Skeletal muscle cell (primary cell): ENCODE measurements around the gene CCM2L.

Experiments used
- DNase-seq: peaks from one replicate; pipeline ENCODE4 v3.0.0-alpha.2; 2010; ENCODE audit warnings: low read depth
- H3K4me3 ChIP-seq: 2 replicates; pipeline ENCODE4 v1.5.1; 2011; ENCODE audit warnings: low read depth, mild to moderate bottlenecking, control low read depth, low read length, moderate library complexity

The CCM2L gene

GRCh38 chr20:32051720-32052089, 41.5 kb downstream of the CCM2L start:
- DNase-seq = no peak
- H3K4me3 ChIP-seq = no peak overlapping the region

DNA sequence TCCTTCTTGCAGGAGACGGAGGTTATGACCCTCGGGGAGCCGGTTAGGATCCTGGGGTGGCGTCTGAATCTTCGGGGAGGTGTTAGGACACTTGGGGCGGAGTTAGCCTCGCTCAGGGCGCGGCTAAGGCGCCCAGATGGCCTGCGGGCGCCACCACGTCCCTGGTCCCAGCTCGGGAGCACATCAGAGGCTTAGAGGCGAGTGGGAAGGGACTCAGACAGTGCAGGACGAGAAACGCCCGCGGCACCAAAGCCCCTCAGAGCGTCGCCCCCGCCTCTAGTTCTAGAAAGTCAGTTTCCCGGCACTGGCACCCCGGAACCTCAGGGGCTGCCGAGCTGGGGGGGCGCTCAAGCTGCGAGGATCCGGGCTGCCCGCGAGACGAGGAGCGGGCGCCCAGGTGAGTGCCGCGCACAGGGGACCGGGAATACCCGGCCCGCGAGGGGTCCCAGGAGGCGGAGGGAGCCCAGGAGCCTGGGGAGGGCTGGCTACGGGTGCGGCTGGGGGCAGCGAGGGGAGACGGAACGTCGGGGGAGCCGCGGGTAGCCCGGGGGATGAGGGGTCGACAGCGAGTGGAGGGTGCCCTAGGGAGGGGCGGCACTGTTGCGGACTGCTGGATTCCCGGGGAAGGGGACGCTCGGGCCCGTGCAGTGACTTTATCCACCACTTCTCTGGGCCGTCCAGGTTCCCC, 42.0 kb downstream of the CCM2L start, which contains the start of gene HCK:
Gene HCK (plus strand): TSS at position 153 of the 688 bp plus-strand sequence.
- no peak within 1 kb of the TSS for H3K4me3 ChIP-seq
- DNase-seq = no peak

GRCh38 chr20:32052778-32053362, 42.6 kb downstream of the CCM2L start:
- H3K4me3 ChIP-seq = no peak overlapping the region
- no peak for DNase-seq

DNA sequence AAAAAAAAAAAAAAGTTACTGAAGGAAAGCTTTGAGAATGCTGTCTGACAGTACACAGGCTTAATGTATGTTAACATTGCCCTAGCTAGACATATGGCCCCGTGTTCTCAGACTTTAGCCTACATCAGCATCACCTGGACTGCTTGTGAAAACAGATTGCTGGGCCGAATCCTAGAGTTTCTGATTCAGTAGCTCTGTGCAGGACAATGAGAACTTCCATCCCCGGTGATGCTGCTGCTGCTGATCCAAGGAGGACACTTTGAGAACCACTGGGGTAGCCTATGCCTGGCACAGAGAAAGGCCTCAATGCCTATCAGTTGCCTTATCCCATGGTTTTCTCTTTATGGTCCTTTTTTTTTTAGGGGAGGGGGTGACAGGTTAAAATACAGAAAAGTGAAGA, 43.4 kb downstream of the CCM2L start:
- H3K4me3 ChIP-seq = no peak overlapping the region
- no peak for DNase-seq

GRCh38 chr20:32056708-32057483, 46.7 kb downstream of the CCM2L start:
- H3K4me3 ChIP-seq = no peak overlapping the region

GRCh38 chr20:32057656-32058184, 47.5 kb downstream of the CCM2L start:
- no peak overlapping the region for H3K4me3 ChIP-seq
- no peak for DNase-seq

More at GRCh38 chr20:32056708-32057483, 46.7 kb downstream of the CCM2L start:
- DNase-seq = no peak

DNA sequence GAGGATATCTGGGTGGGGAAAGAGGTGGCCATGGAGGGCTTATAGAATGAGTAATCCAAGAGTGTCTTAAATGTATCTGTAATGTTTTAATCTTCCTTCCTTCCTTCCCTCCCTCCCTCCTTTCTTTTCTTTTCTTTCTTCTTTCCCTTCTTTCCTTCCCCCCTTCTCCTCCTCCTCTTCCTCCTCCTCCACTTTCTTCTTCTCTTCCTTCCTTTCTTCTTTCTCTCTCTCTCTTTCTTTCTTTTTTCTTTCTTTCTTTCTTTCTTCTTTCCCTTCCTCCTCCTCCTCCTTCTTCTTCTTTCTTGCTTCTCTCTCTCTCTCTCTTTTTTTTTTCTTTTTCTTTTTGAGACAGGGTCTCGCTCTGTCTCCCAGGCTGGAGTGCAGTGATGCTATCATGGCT, 49.0 kb downstream of the CCM2L start:
- DNase-seq = no peak
- no peak overlapping the region for H3K4me3 ChIP-seq

GRCh38 chr20:32062776-32063170, 52.5 kb downstream of the CCM2L start:
- no peak for DNase-seq
- H3K4me3 ChIP-seq = no peak overlapping the region

DNA sequence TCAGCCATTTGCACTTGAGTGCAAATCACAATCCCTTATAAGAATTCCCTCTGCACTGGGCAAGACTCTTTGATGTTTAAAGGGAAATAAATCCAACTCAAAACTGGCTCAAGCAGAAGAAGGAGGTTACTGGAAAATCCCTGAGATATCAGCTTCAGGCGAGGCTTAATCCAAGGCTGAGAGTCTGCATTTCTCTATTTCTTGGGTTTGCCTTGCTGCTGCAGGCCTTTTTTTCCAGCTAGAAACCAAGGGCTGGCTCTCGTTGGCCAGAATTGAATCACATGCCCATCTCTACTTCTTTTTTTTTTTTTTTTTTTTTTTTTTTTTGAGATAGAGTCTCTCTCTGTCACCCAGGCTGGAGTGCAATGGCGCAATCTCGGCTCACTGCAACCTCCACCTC, 53.5 kb downstream of the CCM2L start:
- no peak for DNase-seq
- no peak overlapping the region for H3K4me3 ChIP-seq

DNA sequence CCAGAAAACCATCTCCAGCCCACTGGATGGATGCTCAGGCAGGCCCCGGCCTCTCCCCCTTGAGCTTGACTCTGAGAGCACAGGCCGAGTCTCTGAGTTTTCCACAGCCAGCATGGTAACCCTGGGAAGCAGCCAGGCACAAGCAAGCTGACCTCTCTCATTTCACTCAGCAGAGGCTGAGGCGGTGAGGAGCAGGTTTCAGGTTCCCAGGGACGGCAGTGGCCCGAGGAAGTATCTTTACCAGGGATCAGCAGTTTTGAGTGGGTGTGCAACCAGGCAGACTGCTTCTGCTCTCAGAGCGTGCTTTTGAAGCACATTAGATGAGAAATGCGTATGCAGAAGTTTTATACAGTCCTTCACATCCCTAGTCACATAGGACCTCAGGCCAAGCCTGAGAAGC, 54.4 kb downstream of the CCM2L start:
- H3K4me3 ChIP-seq = no peak overlapping the region
- no peak for DNase-seq

- no peak overlapping the region for H3K4me3 ChIP-seq
- DNase-seq = peak; percentile 51
Observed at GRCh38 chr20:32067234-32067821, 57.1 kb downstream of the CCM2L start.

DNA sequence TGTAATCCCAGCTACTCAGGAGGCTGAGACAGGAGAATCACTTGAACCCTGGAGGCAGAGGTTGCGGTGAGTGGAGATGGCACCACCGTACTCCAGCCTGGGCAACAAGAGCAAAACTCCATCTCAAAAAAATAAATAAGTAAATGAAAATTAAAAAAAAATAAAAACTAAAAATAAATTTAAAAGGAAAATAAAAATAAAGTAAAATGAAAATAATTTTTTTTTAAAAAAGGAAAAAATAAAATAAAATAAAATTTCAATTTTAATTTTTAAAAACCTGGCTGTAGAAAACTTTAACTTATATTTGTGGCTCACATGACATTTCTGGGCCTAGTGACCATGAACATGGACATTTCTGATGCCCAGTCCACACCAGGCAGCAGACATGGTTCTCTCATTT, 57.9 kb downstream of the CCM2L start:
- DNase-seq = no peak
- H3K4me3 ChIP-seq = no peak overlapping the region

- no peak overlapping the region for H3K4me3 ChIP-seq
- no peak for DNase-seq
Observed at GRCh38 chr20:32069711-32070110, 59.5 kb downstream of the CCM2L start.

DNA sequence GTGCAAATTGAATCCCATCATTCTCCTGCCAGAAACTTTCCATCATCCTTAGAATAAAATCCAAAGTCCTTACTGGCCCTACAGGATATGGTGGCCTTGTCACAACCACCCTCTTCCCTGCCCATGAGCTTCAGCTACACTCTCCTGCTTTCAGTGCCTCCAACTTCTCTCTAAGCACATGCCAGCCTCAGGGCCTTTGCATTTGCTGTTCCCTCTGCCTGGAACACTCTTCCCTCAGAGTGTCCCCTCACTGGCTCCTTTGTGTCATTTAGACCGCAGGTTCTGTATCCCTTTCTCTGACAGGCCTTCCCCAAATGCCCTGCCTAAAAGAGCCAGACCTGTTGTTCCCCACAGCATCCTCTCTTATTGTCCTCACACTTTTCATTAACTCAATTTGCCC, 60.0 kb downstream of the CCM2L start:
- H3K4me3 ChIP-seq = no peak overlapping the region
- DNase-seq = no peak

DNA sequence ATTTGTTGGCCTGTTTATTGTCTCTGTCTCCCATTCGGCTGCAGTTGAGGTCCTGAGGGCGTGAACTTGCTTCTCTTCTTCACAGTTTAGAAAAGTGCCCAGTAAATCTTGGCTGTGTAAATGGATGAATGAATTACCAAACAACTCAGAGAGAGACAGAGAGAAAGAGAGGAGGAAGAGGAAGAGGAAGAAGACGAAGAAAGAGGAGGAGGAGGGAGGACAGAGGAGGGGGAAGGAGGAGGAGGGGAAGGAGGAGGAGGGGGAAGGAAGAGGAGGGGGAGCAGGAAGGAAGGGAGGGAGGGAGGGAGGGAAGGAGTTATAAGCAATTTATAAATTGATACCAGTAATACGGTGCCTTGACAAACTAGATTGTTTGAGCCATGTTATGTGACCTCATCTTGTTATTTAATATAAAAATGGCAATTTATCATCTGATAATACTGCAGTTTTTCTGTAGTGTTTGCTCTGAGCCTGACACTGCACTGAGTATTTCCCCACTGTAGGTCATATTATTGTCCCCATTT, 60.5 kb downstream of the CCM2L start:
- DNase-seq = no peak
- H3K4me3 ChIP-seq = no peak overlapping the region

GRCh38 chr20:32071395-32072167, 61.3 kb downstream of the CCM2L start:
- H3K4me3 ChIP-seq = no peak overlapping the region
- DNase-seq = no peak

GRCh38 chr20:32072168-32072750, 62.0 kb downstream of the CCM2L start:
- DNase-seq = no peak
- H3K4me3 ChIP-seq = no peak overlapping the region

DNA sequence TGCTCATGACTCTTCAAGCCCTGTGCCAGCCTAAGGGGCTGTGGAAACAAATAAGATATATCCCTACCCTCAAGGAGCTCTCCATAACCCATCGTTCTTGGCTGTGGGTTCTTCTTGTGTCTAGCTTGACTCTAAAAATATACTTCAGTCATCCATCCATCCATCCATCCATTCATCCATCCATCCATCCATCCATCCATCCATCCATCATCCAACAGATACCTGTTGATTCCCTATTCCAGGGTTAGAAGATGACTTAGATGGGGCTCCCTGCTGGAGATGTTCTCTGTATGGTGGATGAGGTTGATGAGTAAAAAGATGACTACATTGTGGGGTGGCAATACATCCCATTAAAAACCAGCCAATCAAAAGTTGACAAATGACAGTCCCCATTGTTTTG, 65.3 kb downstream of the CCM2L start:
- DNase-seq = no peak
- H3K4me3 ChIP-seq = no peak overlapping the region

DNA sequence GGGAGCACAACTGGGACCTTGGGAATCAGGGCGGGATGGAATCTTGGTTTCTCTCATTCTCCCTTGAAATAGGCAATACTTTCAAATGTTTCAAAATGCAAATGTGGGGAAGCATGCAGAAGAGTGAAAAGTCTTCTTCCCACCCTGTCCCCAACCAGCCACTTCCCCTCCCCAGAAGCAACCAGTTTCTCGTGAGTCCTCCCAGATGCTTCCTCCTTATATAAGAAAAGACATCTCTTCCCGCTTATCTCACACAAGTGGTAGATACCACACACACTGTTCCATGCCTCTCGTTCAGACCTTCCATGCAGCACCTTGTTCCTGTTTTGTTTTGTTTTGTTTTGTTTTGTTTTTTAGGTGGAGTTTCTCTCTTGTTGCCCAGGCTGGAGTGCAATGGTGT, 67.0 kb downstream of the CCM2L start:
- H3K4me3 ChIP-seq = no peak overlapping the region
- no peak for DNase-seq
